Activated CD4-positive, alpha-beta memory T cell treated with anti-CD3 and anti-CD28 coated beads, Interleukin-2, amount 10 ng/mL, durations not matched to agents 7 days and 5 days (primary cell): Measurements from ENCODE around the gene FTO. TPM values are rescaled to one million over a fixed set of nuclear protein-coding genes. Genes with fewer than 3 reads are reported as not detected.

ENCODE experiments used
- CTCF ChIA-PET: fragments of 350-600 bp; sonication (Branson Sonifier 250); formaldehyde crosslinking; loops from one replicate; lab custom pipeline; 2021; ENCODE audit warnings: antibody characterized with exemption, inconsistent platforms; lab: Charles Lee
- POLR2A ChIA-PET: fragments of 350-600 bp; sonication (Branson Sonifier 250); formaldehyde crosslinking; loops from one replicate; lab custom pipeline; 2021; ENCODE audit warnings: antibody characterized with exemption; lab: Charles Lee
- DNase-seq: peaks from one replicate; pipeline ENCODE4 v3.0.0-alpha.2; 2020
- H3K27ac Mint-ChIP-seq: one replicate; pipeline ENCODE4 v1.8.0; 2021; ENCODE audit warnings: mild to moderate bottlenecking, mixed read lengths
- H3K27me3 Mint-ChIP-seq: one replicate; pipeline ENCODE4 v1.8.0; 2021; ENCODE audit warnings: mixed read lengths
- H3K36me3 Mint-ChIP-seq: one replicate; pipeline ENCODE4 v1.8.0; 2021; ENCODE audit warnings: low read depth, mixed read lengths
- H3K4me1 Mint-ChIP-seq: one replicate; pipeline ENCODE4 v1.8.0; 2021; ENCODE audit warnings: mixed read lengths
- H3K4me3 Mint-ChIP-seq: one replicate; pipeline ENCODE4 v1.8.0; 2021; ENCODE audit warnings: mild to moderate bottlenecking, mixed read lengths
- H3K9me3 Mint-ChIP-seq: one replicate; pipeline ENCODE4 v1.8.0; 2021; ENCODE audit warnings: mixed read lengths
- total RNA-seq, 2 experiments: library from RNA; stranded (reverse); gene quantifications; one replicate each; pipeline ENCODE4 v1.2.3, GENCODE V29; 2021

FTO gene
- total RNA-seq, 2 experiments from 2014 or later = 48.1 to 48.5 TPM

DNA sequence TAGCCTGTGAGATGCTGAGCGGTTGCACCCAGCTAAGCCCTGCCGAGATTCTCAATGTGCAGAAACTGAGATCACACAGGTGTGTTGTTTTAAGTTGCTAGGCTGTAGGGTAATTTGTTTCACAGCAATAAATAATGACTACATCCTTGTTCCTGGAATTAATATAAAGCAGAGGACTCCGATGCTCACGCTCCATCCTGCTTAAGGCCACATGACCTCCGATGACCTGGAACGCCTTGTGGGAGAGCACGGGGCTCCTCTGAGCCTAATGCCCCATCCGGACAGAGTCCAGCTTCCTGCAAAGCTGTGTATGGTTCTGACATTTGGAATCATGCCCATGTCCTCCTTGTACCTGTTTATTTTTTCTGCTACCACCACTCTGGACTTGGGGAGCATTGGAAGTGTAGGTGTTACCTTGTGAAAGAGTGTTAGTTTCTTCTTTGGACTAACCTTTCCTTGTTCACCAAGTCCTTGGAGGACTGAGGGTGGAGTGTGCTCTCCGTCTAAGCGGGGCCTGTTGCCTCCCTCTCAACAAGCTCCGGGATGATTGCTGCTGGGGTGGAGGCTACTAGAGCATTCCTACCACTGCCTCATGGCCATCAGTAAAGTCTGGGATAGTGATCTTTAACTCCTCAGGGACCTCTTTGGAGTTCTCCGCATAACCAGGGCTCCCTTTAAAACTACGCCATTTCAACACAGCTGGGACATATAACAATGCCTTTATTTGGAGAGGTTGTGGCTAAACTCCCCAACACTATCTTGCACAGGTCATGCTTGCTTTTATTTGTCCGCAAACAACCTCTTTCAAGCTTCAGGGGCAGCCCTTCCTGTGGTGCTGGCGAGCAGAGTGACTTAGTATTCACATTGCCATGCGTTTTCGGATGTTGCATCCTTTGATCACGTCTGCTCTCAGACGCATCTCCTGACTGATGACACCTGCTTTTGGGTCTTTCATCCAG lies 457.3 kb downstream of the FTO start:
- Mint-ChIP-seq H3K27ac (no peak overlapping the region), H3K27me3 (no peaks in the 10 kb centered on the region), H3K36me3 (no peaks in the 10 kb centered on the region), H3K4me1 (no peaks in the 10 kb centered on the region), H3K9me3 (peaks cover 6% of the 10 kb centered on the region), H3K4me3 (no peak overlapping the region)
- DNase-seq = no peak
- ChIA-PET POLR2A (no interaction called here), CTCF (no interaction called here)

DNA sequence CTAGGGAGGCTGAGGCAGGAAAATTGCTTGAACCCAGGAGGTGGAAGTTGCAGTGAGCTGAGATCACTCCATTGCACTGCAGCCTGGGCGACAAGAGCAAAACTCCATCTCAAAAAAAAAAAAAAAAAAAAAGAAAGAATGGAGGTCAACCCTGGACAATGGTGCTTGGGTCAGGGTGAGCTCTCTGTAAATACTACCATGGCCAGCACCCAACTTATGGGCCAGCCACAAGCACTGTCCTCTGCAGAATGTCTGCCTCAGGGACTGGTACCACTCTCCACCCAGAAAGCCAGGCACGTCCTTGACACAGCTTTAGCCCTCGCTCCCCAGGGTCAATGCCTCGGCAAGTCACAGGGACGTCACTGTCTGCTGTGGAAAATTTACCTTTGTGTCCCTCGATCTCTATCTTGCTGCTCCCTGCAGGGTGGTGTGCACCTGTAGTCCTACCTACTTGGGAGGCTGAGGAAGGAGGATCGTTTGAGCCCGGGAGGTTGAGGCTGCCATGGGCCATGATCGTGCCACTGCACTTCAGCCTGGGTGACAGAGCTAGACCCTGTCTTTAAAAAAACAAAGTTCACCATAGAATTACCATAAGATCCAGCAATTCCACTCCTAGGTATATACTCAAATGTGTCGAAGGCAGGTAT lies 459.4 kb downstream of the FTO start:
- CTCF ChIA-PET = no interaction called here

DNA sequence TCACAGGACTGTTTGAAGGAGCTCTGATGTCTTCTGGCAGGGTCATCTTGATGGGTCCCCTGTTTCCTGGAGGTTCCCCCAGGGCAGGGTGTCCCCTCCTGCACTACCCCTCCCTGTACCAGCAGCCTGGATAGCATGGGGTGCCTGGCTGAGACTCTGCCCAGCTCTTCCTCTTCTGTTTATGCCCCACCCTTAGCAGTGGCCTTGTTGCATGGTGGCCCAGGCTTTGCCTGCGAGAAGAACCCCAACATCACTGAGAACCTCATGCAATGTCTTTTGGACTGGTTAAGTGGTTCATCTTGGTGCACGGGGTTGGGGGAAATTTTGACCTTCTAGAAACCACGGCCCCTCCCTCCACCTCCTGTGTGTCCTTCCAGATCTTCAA lies 460.8 kb downstream of the FTO start:
- H3K36me3 Mint-ChIP-seq = no peaks in the 10 kb centered on the region
- no peaks in the 10 kb centered on the region for H3K9me3 Mint-ChIP-seq
- no peaks in the 10 kb centered on the region for H3K4me1 Mint-ChIP-seq
- no peaks in the 10 kb centered on the region for H3K27me3 Mint-ChIP-seq
- POLR2A ChIA-PET = no interaction called here
- no peak for DNase-seq
- CTCF ChIA-PET = no interaction called here
- no peak overlapping the region for H3K4me3 Mint-ChIP-seq
- no peak overlapping the region for H3K27ac Mint-ChIP-seq

More for the DNA sequence above, 459.4 kb downstream of the FTO start:
- no peak for DNase-seq
- Mint-ChIP-seq H3K36me3 (no peaks in the 10 kb centered on the region), H3K9me3 (no peaks in the 10 kb centered on the region), H3K4me3 (no peak overlapping the region), H3K27ac (no peak overlapping the region), H3K27me3 (no peaks in the 10 kb centered on the region), H3K4me1 (no peaks in the 10 kb centered on the region)
- POLR2A ChIA-PET = no interaction called here

DNA sequence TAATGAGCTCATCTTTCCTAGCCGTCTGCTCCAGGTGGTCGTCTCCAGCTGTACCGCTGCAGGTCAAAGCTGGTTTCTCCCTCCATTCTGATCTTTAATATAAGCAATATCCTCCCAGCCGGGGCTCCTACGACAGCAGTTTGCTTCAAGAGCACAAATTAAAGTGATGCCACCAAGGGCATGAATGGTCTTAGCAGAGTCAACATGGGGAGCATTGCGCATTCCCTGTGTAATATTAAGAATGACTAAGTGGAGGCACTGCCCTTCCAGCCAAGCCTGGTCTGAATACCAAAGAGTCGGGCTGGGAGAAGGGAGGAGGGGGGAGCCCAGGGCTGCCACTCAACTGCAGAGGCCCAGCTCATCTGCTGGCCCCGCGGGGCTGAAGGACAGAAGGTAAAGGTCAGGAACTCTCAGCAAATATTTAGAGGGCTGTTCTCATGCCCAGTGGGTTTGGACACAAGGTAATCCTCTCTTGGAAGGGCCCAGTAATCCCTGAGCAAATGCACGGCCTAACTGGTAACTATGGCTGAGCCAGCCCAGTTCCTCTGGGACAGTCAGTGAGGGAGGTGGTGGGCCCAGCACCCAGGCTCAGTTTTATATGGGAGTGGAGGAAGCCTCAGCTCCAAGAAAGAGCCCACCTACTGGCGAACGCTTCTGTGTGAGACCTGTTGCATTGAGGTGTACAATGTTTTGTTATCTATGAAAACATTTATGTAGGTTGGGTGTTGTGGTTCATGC lies 461.4 kb downstream of the FTO start:
- H3K27me3 Mint-ChIP-seq = peaks cover under 1% of the 10 kb centered on the region
- no peaks in the 10 kb centered on the region for H3K4me1 Mint-ChIP-seq
- ChIA-PET CTCF (no interaction called here), POLR2A (no interaction called here)
- H3K27ac Mint-ChIP-seq = no peak overlapping the region
- DNase-seq = no peak
- no peaks in the 10 kb centered on the region for H3K9me3 Mint-ChIP-seq
- no peak overlapping the region for H3K4me3 Mint-ChIP-seq
- no peaks in the 10 kb centered on the region for H3K36me3 Mint-ChIP-seq

DNA sequence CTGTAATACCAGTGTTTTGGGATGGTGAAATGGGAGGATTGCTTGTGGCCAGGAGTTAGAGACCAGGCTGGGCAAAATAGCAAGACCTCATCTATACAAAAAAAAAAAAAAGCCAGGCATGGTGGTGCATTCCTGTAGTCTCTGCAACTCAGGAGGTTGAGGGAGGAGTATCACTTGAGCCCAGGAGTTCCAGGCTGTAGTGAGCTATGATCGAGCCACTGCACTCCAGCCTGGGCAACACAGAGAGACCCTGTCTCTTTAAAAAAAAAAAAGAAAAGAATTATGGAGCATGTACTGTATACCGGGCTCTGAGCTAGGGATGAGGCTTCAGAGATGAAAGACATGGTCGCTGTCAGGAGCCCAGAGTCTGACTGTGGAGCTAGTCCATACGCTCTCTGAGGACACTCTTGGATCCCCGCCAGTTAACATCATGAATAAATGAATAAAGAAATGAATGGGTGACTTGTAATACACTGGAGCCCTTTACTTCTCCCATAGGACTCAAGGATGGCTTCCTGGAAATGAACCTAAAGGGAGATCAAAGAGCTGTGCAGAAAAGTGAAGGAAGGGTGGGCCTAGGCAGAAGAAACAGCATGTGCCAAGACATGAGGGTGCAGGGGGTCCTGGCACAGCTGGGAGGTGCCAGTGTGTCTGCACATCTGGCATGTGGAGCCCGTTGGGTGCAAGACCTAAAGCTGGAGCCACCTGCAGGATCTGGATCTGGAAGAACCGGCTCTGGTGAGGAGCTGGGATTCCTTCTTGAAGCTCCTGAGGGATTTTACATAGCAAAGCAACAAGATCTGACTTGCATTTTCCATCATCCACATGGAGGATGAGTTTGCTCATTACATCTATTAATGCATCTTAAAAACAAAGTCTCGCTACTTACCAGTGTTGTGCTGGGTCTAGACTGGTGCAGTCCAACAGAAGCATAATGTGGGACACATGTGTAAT lies 462.2 kb downstream of the FTO start:
- no peak overlapping the region for H3K27ac Mint-ChIP-seq
- DNase-seq = no peak
- no peaks in the 10 kb centered on the region for H3K4me1 Mint-ChIP-seq
- H3K4me3 Mint-ChIP-seq = no peak overlapping the region
- H3K27me3 Mint-ChIP-seq = peaks cover 7% of the 10 kb centered on the region
- POLR2A ChIA-PET = no interaction called here
- CTCF ChIA-PET = no interaction called here
- no peaks in the 10 kb centered on the region for H3K9me3 Mint-ChIP-seq
- no peaks in the 10 kb centered on the region for H3K36me3 Mint-ChIP-seq

DNA sequence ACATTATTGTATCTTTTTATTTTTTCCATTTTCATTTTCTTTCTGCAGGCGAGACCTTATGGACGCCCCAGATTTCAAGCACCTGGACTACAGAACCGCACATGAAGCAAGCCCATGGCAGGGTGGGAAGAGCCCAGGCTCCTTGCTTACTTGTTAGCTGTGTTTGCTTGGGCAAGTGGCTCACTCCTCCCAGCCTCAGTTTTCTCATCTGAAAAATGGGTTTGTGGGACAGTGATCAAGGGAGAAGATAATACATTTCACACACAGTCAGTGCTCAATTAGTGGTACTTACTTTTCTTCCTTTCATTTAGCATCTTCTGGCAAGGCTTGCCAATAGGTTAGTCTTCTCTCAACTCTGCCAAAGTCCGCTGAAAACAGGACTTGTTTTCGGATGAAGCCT lies 465.2 kb downstream of the FTO start:
- Mint-ChIP-seq H3K36me3 (no peaks in the 10 kb centered on the region), H3K4me3 (no peak overlapping the region), H3K4me1 (no peaks in the 10 kb centered on the region), H3K9me3 (no peaks in the 10 kb centered on the region), H3K27me3 (peaks cover 25% of the 10 kb centered on the region), H3K27ac (no peak overlapping the region)
- ChIA-PET CTCF (no interaction called here), POLR2A (no interaction called here)
- no peak for DNase-seq

DNA sequence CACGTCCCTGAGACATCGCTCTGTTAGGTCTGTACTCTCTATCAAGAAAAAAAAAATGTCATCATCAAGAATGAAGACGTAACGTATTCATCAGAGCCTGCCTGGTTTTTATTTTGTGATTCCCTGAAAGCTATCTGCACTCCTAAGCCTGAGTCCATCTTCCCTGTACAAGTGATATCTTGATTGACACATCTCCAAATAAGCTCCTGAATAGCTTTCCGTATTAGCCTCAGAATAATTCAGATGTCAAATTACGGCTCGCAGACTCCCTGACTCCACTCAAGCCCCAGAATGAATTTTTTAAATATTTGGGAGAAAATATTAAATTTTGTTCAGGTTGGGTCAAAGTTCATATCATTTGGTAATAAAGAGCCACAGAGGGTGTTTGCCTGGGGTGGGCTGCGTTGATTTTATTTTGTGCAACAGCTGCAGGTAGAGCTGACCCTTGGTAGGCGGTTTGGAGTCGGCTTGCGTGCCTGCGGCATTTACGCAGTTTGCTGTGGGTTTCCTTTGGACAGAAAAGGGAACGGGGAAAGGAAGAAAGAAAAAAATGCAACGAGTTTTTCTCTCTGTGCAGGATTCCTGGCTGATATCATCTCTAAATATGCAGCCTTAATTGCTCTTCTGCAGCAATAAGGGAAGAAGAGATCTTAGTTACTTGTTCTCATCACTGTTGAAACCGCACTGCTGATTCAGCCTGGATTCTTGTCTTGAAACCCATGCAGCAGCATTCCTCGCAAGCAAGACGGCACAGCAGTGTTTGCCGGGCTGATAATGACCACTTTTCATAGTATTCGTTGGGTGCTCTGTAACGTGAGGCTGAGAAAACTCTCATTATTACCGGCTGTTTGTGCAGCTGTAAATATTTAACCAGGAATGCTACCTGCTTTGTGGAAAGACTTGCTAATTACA lies 467.9 kb downstream of the FTO start:
- Mint-ChIP-seq H3K4me3 (no peak overlapping the region), H3K9me3 (no peaks in the 10 kb centered on the region), H3K36me3 (no peaks in the 10 kb centered on the region), H3K4me1 (no peaks in the 10 kb centered on the region), H3K27me3 (peaks cover 25% of the 10 kb centered on the region), H3K27ac (no peak overlapping the region)
- POLR2A ChIA-PET = no interaction called here
- DNase-seq = no peak
- CTCF ChIA-PET = no interaction called here

DNA sequence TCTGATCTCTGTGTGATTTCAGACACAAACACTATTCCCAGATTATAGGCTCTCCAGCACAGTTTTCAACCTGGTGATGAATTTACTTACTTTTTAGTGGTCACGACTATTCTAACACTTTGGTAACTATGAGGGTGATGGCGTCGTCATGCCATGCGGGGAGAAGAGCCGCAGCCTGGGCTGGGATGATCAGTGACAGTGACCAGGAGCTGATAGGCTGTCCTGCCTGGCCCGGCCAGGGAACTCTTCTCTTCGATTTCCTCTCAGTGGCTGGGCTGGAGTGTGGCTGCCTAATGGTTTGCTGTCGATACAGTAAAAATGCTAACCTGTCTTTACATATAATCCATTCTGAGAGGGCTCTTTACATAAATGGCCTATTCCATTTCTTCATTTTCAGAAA lies 469.5 kb downstream of the FTO start:
- Mint-ChIP-seq H3K9me3 (no peaks in the 10 kb centered on the region), H3K27ac (no peak overlapping the region), H3K36me3 (no peaks in the 10 kb centered on the region), H3K4me1 (no peaks in the 10 kb centered on the region), H3K27me3 (peaks cover 25% of the 10 kb centered on the region), H3K4me3 (no peak overlapping the region)
- POLR2A ChIA-PET = no interaction called here
- DNase-seq = no peak
- CTCF ChIA-PET = no interaction called here

DNA sequence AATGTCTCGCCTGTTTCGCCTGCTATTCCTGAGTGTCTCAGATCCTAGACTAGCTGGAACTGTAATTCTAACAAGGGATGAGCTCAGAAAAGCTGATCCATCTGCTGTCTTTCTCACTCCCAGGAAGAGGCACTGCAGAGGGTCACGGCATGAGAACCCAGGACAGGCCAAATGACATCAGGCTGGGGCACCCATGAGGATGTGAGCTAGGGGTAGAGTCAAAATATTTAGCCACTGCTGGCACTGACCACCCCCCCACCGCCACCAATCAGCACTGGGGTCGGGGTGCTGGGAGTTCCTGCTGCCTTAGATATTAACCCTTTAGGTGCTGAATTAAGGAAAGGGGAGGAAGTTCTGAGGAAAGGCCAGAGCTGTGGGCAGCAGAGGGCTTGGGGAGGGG lies 470.2 kb downstream of the FTO start:
- DNase-seq = no peak
- Mint-ChIP-seq H3K27me3 (peaks cover 25% of the 10 kb centered on the region), H3K4me1 (no peaks in the 10 kb centered on the region), H3K4me3 (no peak overlapping the region), H3K27ac (no peak overlapping the region), H3K36me3 (no peaks in the 10 kb centered on the region), H3K9me3 (no peaks in the 10 kb centered on the region)
- CTCF ChIA-PET = no interaction called here
- POLR2A ChIA-PET = no interaction called here

DNA sequence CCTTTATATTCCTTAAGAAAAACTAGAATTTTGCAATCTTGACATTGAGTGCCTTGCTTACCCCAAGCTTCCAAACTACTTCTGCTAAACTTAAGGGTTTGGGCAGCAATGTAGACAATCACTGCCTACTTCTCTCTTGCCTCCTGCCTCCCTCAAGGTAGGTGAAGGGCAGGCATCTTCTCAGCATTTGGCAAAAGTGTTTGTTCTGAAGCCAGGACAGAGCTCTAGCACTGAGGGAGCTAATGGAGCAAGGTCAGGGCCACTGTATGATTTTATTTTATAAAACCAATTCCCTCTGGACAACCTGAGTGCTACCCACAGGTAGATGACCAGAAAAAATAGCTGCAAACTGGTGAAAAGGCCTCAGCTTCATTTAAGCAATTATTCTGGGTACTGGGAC lies 470.8 kb downstream of the FTO start:
- Mint-ChIP-seq H3K27me3 (peaks cover 25% of the 10 kb centered on the region), H3K36me3 (no peaks in the 10 kb centered on the region), H3K9me3 (no peaks in the 10 kb centered on the region), H3K27ac (no peak overlapping the region), H3K4me3 (no peak overlapping the region), H3K4me1 (no peaks in the 10 kb centered on the region)
- CTCF ChIA-PET = no interaction called here
- POLR2A ChIA-PET = no interaction called here
- DNase-seq = no peak

DNA sequence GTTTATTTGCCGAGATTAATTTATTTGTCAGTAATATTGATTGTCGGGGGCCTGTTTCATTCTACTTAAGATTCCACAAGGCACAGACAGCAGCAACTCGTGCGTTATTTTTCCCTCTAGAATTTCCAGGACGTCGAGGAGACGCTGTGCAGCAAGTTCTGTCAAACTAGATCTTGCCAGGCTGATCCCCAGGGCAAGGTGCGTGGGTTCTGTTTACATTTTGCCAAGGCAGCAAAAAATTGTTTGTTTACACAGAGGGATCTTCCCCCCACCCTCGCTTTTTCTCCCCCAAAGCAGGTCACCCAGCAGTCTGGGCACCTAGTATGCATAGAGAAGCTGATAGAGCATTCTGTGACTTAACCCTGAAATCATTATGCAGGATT lies 471.2 kb downstream of the FTO start:
- CTCF ChIA-PET = no interaction called here
- Mint-ChIP-seq H3K4me1 (no peaks in the 10 kb centered on the region), H3K36me3 (no peaks in the 10 kb centered on the region), H3K4me3 (no peak overlapping the region), H3K27me3 (peaks cover 25% of the 10 kb centered on the region), H3K9me3 (no peaks in the 10 kb centered on the region), H3K27ac (no peak overlapping the region)
- DNase-seq = no peak
- POLR2A ChIA-PET = no interaction called here
